Measurements from ENCODE around the gene ACER1. TPM values are rescaled to one million over a fixed set of nuclear protein-coding genes. Genes with fewer than 3 reads are reported as not detected.

The ACER1 gene, protein sequence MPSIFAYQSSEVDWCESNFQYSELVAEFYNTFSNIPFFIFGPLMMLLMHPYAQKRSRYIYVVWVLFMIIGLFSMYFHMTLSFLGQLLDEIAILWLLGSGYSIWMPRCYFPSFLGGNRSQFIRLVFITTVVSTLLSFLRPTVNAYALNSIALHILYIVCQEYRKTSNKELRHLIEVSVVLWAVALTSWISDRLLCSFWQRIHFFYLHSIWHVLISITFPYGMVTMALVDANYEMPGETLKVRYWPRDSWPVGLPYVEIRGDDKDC
- total RNA-seq = not detected in 2 replicates
- long read RNA-seq = 0 reads

- Mint-ChIP-seq H3K27ac (ENCODE audit: unreplicated experiment) (no peak within 1 kb of the TSS), H3K4me3 (ENCODE audit: unreplicated experiment) (no peak within 1 kb of the TSS), H3K4me1 (ENCODE audit: unreplicated experiment) (no peaks in the 10 kb centered on the region), H3K27me3 (ENCODE audit: unreplicated experiment) (no peaks in the 10 kb centered on the region), H3K9me3 (ENCODE audit: unreplicated experiment) (no peaks in the 10 kb centered on the region), H3K36me3 (ENCODE audit: unreplicated experiment) (no peaks in the 10 kb centered on the region)
- no peak for DNase-seq (ENCODE audit: extremely low spot score, unreplicated experiment)
- no peak for TF ChIP-seq CTCF (IDR thresholded peaks at IDR 0.05)
Observed at GRCh38 chr19:6333439-6333838, at the start of gene ACER1. ACER1 (minus strand) TSS chr19:6333612; CDS start chr19:6333551, 61 bp downstream.

- no peak for DNase-seq (ENCODE audit: extremely low spot score, unreplicated experiment)
- no peak for TF ChIP-seq CTCF (IDR thresholded peaks at IDR 0.05)
- H3K36me3 Mint-ChIP-seq (ENCODE audit: unreplicated experiment) = peaks cover 39% of the 10 kb centered on the region
- no peak overlapping the region for H3K4me3 Mint-ChIP-seq (ENCODE audit: unreplicated experiment)
- H3K27me3 Mint-ChIP-seq (ENCODE audit: unreplicated experiment) = no peaks in the 10 kb centered on the region
- H3K27ac Mint-ChIP-seq (ENCODE audit: unreplicated experiment) = no peak overlapping the region
- H3K9me3 Mint-ChIP-seq (ENCODE audit: unreplicated experiment) = no peaks in the 10 kb centered on the region
- H3K4me1 Mint-ChIP-seq (ENCODE audit: unreplicated experiment) = peaks cover 5% of the 10 kb centered on the region
Observed at GRCh38 chr19:6383188-6383587, 49.8 kb upstream of the ACER1 start.

- Mint-ChIP-seq H3K27me3 (ENCODE audit: unreplicated experiment) (no peaks in the 10 kb centered on the region), H3K36me3 (ENCODE audit: unreplicated experiment) (peaks cover 37% of the 10 kb centered on the region), H3K4me3 (ENCODE audit: unreplicated experiment) (no peak overlapping the region), H3K27ac (ENCODE audit: unreplicated experiment) (no peak overlapping the region), H3K4me1 (ENCODE audit: unreplicated experiment) (peaks cover 7% of the 10 kb centered on the region), H3K9me3 (ENCODE audit: unreplicated experiment) (no peaks in the 10 kb centered on the region)
- no peak for TF ChIP-seq CTCF (IDR thresholded peaks at IDR 0.05)
- DNase-seq (ENCODE audit: extremely low spot score, unreplicated experiment) = no peak
Observed at GRCh38 chr19:6381030-6381750, 47.8 kb upstream of the ACER1 start.

DNA sequence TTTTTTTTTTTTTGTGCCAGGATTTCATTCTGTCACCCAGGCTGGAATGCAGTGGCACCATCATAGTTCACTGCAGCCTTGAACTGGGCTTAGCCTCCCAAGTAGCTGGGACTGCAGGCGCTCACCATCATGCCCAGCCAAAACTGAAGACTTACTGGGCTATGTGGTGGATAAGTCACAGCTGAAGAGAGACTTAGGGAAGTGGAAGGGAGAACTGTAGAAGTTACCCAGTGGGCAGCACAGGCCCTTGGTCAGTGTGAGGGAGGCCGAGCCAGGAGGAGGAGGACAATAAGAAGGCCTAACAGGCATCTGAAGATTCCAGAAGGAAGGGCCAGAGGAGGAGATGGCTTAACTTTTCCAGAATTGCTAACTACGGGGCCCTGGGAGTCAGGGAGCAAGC, 46.3 kb upstream of the ACER1 start:
- TF ChIP-seq CTCF (IDR thresholded peaks at IDR 0.05) = no peak
- no peak overlapping the region for H3K27ac Mint-ChIP-seq (ENCODE audit: unreplicated experiment)

GRCh38 chr19:6378486-6378885, 45.1 kb upstream of the ACER1 start:
- Mint-ChIP-seq H3K4me1 (ENCODE audit: unreplicated experiment) (peaks cover 14% of the 10 kb centered on the region), H3K9me3 (ENCODE audit: unreplicated experiment) (no peaks in the 10 kb centered on the region), H3K27me3 (ENCODE audit: unreplicated experiment) (no peaks in the 10 kb centered on the region), H3K36me3 (ENCODE audit: unreplicated experiment) (peaks cover 29% of the 10 kb centered on the region), H3K27ac (ENCODE audit: unreplicated experiment) (peak overlapping the region; percentile 39), H3K4me3 (ENCODE audit: unreplicated experiment) (no peak overlapping the region)
- no peak for DNase-seq (ENCODE audit: extremely low spot score, unreplicated experiment)
- TF ChIP-seq CTCF (IDR thresholded peaks at IDR 0.05) = no peak

More for the DNA sequence above, 46.3 kb upstream of the ACER1 start:
- no peak for DNase-seq (ENCODE audit: extremely low spot score, unreplicated experiment)
- Mint-ChIP-seq H3K9me3 (ENCODE audit: unreplicated experiment) (no peaks in the 10 kb centered on the region), H3K4me3 (ENCODE audit: unreplicated experiment) (no peak overlapping the region), H3K4me1 (ENCODE audit: unreplicated experiment) (peaks cover 7% of the 10 kb centered on the region), H3K27me3 (ENCODE audit: unreplicated experiment) (no peaks in the 10 kb centered on the region), H3K36me3 (ENCODE audit: unreplicated experiment) (peaks cover 29% of the 10 kb centered on the region)

Data from osteocyte (in vitro differentiated cells).